HG03442 (cell line): Measurements from ENCODE around the gene MAP4K2.
A peak's percentile ranks its signal among the peaks of the same experiment; 100 is the strongest.

Source experiments
- ATAC-seq: cut with Tn5 transposase; IDR thresholded peaks from one replicate; pipeline ENCODE4 v1.9.1; 2021; ENCODE audit warnings: mild to moderate bottlenecking, moderate library complexity; ENCODE audit not compliant: unreplicated experiment

The MAP4K2 gene

GRCh38 chr11:64792482-64792881, 10.5 kb downstream of the MAP4K2 start:
- ATAC-seq, result no peak

DNA sequence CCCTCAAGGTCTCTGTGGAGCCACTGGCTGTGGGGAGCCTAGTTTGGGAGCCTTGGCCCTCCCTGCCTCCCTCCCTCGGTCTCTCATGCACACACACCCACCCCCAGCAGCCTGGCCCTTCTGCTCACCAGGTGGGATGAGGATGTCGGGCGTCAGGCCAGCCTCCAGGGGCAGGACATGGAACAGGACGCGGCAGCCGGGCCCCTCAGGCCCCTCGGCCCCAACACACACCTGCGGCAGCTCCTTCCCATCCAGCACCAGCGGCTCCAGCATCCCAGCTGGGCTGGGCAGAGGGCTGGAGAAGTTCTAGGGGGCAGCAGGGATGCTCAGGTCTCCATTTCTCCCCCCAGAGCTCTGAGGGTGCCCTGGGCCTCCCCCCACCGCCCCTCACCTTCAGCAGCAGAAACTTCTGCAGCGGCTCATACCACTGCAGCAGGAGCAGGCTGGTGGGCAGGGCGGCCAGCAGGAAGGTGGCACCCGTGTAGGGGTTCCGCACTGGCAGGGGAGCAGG, 11.2 kb downstream of the MAP4K2 start:
- no peak for ATAC-seq

DNA sequence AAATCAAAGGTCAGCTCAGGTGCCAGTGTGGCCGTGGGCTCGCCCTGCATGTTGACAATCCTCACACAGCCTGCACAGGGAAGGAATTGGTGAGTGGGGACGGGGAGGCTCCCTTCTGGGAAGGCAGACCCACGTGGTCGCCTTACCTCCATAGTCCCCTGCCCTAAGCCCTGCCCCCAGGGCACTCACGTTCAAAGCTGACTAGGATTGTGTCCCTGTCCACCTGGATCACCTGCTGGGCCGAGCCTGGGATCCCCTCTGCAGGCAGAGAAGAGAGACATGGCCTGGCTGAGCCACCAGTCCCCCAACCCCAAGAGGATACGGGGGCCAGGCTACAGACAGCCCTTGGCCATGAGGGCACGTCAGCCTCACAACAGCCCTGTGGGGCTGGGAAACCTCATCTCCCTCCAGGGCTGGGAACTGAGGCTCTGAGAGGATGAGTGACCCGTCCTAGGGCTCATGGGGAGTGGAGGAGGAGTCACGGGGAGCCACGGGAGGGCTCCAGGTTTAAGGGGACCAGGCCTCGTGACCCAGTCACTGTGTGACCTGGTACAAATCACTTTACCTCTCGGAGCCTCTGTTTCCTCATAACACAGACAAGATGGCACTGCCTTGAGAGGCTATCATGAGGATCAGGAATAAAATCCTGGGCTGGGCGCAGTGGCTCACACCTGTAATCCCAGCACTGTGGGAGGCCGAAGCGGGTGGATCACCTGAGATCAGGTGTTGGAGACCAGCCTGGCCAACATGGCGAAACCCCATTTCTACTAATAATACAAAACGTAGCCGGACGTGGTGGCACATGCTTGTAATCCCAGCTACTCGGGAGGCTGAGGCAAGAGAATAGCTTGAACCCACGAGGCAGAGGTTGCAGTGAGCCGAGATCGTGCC, 12.6 kb downstream of the MAP4K2 start:
- ATAC-seq, result no peak

- no peak for ATAC-seq
Observed at GRCh38 chr11:64789331-64790204, 13.4 kb downstream of the MAP4K2 start.

- no peak for ATAC-seq
Observed at GRCh38 chr11:64788321-64789215, 14.4 kb downstream of the MAP4K2 start.

DNA sequence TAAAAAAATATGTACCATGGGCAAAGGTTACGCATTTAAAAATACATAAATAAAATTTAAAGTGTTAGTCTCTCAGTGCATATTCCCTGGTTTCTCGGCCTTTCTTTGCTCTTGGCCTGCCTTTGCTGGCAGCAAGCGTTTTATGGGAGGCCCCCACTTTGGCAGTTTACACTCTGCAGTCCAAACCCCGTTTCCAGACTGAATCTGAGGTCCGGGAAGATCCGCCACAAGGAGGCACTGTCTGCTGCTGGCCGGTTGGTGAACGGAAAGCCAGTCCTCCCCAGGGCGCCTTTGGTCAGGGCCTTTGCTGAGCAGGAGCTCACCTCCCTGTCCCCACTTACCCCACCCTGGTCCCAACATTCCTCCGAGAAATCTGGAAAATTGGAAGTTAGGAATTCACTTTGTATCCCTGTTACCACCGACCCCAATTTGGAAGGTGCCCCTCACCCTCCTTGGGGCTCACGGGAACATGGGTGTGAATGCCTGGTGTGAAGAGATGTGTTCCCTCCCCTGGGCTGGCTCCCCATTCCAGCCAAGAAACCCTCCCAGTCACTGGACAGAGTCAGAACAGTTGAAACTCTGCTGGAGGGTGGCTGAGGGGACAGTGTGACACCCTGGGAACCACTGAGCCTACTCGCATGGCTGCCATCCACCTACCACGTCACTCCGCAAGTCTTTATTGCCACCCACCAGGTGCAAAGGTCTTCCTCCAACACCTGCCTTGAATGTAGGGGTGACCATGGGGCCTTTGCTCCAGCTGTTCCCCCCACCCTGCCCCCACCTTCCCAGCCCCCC, 15.3 kb downstream of the MAP4K2 start:
- no peak for ATAC-seq

- ATAC-seq, result no peak
Observed at GRCh38 chr11:64786308-64786707, 16.7 kb downstream of the MAP4K2 start.

- ATAC-seq, result no peak
Observed at GRCh38 chr11:64784813-64785581, 18.0 kb downstream of the MAP4K2 start.

DNA sequence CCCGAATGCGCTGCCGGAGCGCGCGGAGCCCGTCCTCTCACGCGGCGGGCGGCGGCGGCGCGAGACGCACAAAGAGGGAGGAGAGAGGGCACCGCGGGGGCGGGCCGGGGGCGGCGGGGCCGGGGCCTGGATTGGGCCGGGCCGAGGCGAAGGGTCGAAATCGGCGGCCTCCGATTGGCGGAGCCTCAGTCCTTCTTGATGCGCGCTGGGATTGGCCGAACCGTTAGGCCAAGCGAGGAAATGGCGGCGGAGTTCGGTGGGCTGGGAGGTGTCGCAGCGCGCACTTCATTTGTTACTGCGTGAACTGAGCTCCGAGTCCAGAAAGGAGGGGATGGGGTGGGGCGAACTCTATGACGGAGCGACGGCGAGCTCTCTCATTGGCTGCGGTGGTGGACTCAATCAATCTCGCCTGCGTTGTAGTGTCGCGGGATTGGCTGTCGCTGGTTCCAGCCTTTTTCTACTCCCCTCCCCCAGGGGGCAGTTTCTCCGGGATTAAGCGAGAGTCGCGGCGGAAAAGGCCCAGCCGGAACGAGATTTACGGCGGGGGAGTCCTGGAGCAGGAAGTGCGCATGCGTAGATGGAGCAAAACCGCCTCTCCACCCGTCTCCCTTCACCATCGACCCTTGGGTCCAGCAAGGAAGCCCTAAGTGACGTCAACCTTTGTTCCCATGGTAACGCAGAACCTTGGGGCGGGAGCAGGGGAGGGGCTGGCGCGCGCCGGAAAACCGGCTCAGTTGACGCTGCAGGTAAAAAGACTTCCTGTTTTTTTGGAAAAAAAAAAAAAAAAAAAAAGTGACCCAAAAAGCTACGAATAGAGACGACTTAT, 24.3 kb downstream of the MAP4K2 start, which contains the start of gene SF1:
TSS of gene SF1 (minus strand) at position 70 of the 826 bp plus-strand sequence. CDS start 150 bp downstream, outside the sequence.
- ATAC-seq, result peak; percentile 72

DNA sequence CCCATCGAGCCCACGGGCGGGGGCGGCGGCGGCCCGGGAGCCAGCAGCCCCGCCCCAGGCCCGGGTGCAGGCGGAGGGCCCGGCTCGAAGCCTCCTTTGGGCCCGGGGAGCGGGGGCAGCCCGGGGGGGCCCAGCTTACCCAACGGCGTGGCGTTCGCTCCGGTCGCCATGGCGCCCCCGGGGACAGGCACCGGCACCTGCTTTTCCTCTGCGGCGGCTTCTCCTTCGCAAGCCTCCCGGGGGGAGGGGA, 24.9 kb downstream of the MAP4K2 start:
- ATAC-seq, result no peak

DNA sequence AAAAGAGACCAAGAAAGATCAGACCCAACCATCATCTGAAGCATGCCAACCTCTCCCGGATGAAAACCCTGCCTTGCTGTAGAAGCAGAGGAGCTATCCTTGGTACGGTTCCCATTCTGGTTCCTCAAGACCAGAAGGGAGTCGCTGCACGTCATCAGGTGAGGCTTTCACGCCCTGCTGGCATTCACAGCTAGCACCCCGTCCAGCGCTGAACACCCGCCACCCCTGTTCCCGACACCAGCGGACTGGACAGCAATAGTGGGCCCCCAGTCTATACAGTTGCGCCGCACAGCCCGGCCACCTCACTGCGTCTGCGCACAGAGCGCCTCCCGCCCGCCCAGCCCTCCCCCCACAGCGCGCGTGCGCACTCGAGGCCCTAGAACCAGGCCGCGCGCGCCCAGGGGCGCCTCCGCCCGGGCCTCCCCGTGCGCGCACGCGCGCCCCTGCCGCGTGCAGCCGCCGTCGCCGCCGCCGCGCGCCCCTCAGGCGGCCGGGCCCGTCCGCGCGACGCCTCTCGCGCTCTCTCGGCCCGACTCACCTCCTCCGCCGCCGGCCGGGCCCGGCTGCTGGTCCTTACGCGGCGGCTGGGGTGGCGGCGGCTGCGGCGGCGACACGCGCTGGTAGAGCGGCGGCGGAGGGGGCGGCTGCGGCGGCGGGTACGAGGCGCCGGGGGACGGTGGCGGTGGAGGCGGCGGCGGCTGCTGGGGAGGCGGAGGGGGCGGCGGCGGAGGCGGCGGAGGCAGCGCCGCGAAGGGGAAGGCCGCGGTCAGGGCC, 25.4 kb downstream of the MAP4K2 start:
- ATAC-seq, result peak; percentile 16

DNA sequence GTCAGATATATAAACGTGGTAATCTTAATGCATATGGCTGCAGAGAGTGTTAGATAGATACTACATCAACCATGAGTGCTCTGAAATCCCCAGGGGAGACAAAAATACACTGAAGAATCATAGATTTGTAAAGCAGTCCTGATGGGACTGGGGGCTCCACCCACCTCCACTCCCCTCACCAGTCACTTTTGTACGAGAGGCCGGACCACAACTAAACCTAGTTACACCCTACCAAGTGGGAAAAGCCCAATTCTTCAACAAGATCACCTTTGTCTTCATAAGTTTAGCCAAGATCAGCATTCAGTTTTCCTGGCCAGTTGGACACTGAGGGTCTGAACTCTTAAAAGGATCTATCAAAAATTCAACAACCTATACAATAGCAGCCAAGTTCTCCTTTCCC, 26.1 kb downstream of the MAP4K2 start:
- no peak for ATAC-seq

DNA sequence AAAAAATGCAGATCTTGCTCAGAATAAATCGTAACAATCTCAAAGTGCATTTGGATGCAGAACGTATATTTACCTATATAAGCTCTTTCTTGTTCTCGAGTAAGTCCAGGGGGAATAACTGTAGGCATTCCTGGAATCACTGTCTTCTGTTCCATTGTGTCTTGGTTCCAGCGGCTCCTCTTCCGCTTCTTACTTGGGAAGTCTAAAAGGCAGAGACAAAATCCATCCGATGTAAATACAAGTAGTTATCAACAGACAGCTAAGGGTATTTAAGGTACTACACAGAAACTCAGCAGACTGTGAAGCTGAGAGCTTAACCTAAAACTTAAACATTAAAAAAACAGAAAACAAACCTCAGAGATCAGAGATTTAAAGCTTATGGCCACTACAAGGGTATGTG, 26.6 kb downstream of the MAP4K2 start:
- no peak for ATAC-seq

- no peak for ATAC-seq
Observed at GRCh38 chr11:64774144-64774543, 28.9 kb downstream of the MAP4K2 start.

DNA sequence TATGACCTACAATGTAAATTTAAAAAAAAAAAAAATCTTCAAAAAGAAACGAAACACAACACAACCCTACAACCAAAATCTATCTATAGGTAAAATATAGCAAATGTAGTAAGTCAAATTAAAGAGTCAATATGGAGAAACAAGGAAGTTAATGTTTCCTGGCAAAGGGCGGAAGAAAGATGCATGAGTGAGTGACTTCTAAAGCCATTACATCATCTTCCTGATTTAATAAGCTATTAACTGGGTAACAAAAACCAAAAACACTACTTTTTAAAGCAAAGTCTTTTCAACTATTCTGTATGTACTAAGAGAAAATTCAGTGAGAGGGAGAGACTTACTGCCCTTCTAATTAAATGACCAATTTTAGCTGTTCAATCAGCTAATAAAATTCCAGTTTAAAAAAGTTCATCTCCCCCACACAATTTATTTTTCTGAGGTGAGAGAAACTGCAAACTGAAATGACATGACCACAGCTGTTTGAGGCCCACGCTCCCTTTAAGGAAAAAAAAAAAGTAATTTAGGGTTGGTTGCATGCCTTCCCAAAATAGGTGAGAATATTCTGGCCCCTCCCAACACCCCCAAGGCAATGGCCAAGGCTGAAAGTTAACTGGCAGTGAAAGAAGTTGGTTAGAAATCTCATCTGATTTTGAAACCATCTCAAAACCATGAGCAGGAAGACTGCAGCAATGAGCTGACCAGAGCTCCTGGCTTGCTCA, 30.6 kb downstream of the MAP4K2 start:
- ATAC-seq, result no peak

GRCh38 chr11:64771861-64772260, 31.2 kb downstream of the MAP4K2 start:
- no peak for ATAC-seq

DNA sequence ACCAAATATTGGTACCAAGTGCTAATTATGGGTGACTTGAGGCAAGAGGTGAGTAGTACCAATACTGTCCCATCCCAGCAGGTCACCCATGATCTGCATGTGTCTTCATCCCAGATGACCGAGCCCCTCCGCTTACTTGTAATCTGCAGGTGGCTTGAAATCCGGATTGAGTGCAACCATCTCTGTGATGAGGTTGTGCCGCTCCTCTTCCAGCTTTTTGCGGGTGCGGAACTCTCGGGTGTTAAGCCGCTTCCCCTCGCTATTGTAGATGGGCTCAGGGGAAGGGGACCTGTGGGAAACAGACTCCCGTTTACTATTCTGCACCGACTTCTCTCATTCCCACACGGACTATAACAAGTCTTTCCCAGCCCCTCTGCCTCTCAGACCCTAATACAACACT, 32.9 kb downstream of the MAP4K2 start:
- ATAC-seq, result no peak
